Activated T-helper 17 cell treated with anti-CD3 and anti-CD28 coated beads, Interleukin-2, amount 50 U/mL, for 72 hours (primary cell): ENCODE measurements around the gene SLC44A4. TPM values are rescaled to one million over a fixed set of nuclear protein-coding genes. Genes with fewer than 3 reads are reported as not detected.
A peak's percentile ranks its signal among the peaks of the same experiment; 100 is the strongest.

Source experiments
- ATAC-seq: fragments of 150-1000 bp; cut with Tn5 transposase; replicated peaks from 2 replicates; pipeline ENCODE4 v1.10.0; 2021; ENCODE audit warnings: mild to moderate bottlenecking, moderate library complexity
- H3K27ac Mint-ChIP-seq: one replicate; pipeline ENCODE4 v1.8.0; 2022; ENCODE audit warnings: mixed read lengths
- H3K27me3 Mint-ChIP-seq: one replicate; pipeline ENCODE4 v1.8.0; 2022; ENCODE audit warnings: mixed read lengths
- H3K36me3 Mint-ChIP-seq: one replicate; pipeline ENCODE4 v1.8.0; 2022; ENCODE audit warnings: low read depth, mild to moderate bottlenecking, mixed read lengths
- H3K4me1 Mint-ChIP-seq: one replicate; pipeline ENCODE4 v1.8.0; 2022; ENCODE audit warnings: mixed read lengths
- H3K4me3 Mint-ChIP-seq: one replicate; pipeline ENCODE4 v1.8.0; 2022; ENCODE audit warnings: mild to moderate bottlenecking, mixed read lengths
- H3K9me3 Mint-ChIP-seq: one replicate; pipeline ENCODE4 v1.8.0; 2022; ENCODE audit warnings: mixed read lengths
- total RNA-seq, 2 donors: library from RNA; stranded (reverse); gene quantifications; one replicate each; pipeline ENCODE4 v1.2.3, GENCODE V29; 2022

The SLC44A4 gene
- total RNA-seq, 2 donors from 2014 or later = 0.39 TPM; not detected in 1

DNA sequence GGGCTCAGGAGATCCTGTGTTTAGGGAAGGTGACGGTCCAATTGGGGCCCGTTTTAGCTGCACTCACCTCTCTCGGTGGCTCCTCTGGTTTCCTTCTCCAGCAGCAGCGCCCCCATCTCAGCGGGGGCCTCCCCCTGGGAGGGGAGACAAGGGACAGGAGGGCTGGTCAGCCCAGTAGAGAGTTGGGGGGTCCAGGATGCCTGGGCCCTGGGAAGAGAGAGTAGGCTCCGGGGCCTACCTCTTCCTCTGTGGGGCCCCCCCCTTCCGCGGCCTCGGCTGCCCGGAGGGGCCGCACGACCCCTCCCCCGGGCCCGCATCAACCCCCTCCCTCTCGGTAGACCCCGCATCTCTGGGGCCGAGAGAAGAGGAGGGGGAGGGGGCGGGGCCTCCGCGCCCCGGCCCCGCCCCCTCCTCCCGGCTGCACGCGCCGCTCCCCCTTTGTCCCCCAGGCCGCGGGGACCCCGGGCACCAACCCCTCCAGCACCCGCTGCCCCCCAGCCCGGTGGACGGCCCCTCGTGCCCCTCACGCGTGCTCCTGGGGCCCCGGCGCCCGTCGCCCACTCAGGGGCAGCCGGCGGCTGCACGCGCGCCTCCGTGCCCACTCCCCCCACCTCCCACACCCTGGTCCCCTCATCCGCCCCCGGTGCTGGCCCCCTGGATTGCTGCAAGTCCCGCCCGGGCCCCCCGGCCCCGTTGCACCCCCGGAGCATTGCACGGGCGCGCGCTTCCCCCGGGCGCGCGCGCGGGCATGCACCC lies 18.2 kb upstream of the SLC44A4 start:
- Mint-ChIP-seq H3K4me1 (peaks cover 21% of the 10 kb centered on the region), H3K27me3 (no peaks in the 10 kb centered on the region), H3K9me3 (no peaks in the 10 kb centered on the region), H3K27ac (peak overlapping the region; percentile 88), H3K36me3 (peaks cover 66% of the 10 kb centered on the region), H3K4me3 (peak overlapping the region; percentile 93)
- ATAC-seq = peak; percentile 2

GRCh38 chr6:31896493-31896855 lies 17.7 kb upstream of the SLC44A4 start:
- H3K9me3 Mint-ChIP-seq = no peaks in the 10 kb centered on the region

GRCh38 chr6:31892821-31893220 lies 14.0 kb upstream of the SLC44A4 start:
- Mint-ChIP-seq H3K27me3 (no peaks in the 10 kb centered on the region), H3K36me3 (peaks cover 72% of the 10 kb centered on the region), H3K4me3 (no peak overlapping the region), H3K27ac (peak overlapping the region; percentile 36), H3K4me1 (peaks cover 12% of the 10 kb centered on the region), H3K9me3 (no peaks in the 10 kb centered on the region)
- no peak for ATAC-seq

More at GRCh38 chr6:31896493-31896855, 17.7 kb upstream of the SLC44A4 start:
- ATAC-seq = no peak
- Mint-ChIP-seq H3K4me3 (peak overlapping the region; percentile 85), H3K36me3 (peaks cover 71% of the 10 kb centered on the region), H3K4me1 (peaks cover 21% of the 10 kb centered on the region), H3K27ac (peak overlapping the region; percentile 88), H3K27me3 (no peaks in the 10 kb centered on the region)

GRCh38 chr6:31889331-31889972 lies 10.7 kb upstream of the SLC44A4 start:
- H3K4me1 Mint-ChIP-seq = peaks cover 5% of the 10 kb centered on the region

DNA sequence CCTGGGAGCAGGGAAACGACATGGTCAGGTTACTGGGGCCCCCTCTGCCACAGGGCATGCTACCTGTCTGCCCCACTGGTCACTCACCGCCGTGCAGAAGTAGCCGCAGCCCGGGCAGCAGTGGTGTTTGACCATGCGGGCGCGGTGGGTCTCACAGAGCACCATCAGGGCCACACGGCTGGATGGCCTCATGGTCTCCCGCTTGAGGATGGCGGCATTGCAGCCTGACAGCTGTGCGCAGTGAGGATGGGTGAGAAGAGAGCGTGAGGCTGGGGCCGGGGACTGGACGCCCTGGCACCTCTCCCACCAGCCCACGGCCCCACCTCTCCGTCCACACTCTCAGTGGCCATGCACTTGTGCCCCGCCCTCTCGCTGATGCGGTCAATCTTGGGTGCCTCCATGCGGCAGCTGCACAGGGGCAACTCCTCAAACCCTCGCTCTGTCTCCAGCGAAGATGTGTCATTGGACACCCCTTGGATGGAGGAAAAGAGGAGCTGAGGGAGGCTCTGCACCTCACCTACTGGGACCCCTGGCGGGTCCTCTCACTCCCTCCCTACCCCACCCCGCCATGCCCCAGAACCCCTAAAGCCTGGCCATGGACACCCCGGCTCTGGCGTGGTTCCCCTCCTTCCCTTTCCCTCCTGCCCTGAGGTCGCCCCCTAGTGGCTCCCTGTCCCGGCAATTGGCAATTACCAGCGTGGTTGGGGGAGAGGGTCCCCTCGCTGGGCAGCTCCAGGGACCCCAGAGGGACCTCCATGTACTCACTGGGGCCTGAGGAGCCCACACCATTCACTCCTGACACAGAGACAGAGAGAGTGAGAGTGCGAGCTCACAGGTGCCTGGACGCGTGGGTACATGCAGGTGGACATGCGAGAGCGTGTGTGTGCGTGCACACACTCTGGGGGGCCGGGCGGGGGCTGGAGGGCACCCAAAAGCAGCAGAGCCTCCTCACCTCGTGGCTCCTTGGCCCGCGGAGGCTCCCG lies 9.8 kb upstream of the SLC44A4 start:
- no peak overlapping the region for H3K4me3 Mint-ChIP-seq
- peaks cover 5% of the 10 kb centered on the region for H3K4me1 Mint-ChIP-seq
- no peak for ATAC-seq
- H3K36me3 Mint-ChIP-seq = peaks cover 80% of the 10 kb centered on the region
- H3K27me3 Mint-ChIP-seq = no peaks in the 10 kb centered on the region
- H3K9me3 Mint-ChIP-seq = no peaks in the 10 kb centered on the region
- no peak overlapping the region for H3K27ac Mint-ChIP-seq

More at GRCh38 chr6:31889331-31889972, 10.7 kb upstream of the SLC44A4 start:
- ATAC-seq = no peak
- Mint-ChIP-seq H3K27me3 (no peaks in the 10 kb centered on the region), H3K4me3 (no peak overlapping the region), H3K36me3 (peaks cover 79% of the 10 kb centered on the region), H3K9me3 (no peaks in the 10 kb centered on the region), H3K27ac (no peak overlapping the region)

GRCh38 chr6:31887173-31888007 lies 8.6 kb upstream of the SLC44A4 start:
- H3K27me3 Mint-ChIP-seq = no peaks in the 10 kb centered on the region
- peaks cover 5% of the 10 kb centered on the region for H3K4me1 Mint-ChIP-seq
- peaks cover 78% of the 10 kb centered on the region for H3K36me3 Mint-ChIP-seq
- H3K4me3 Mint-ChIP-seq = no peak overlapping the region
- no peak overlapping the region for H3K27ac Mint-ChIP-seq
- no peak for ATAC-seq
- no peaks in the 10 kb centered on the region for H3K9me3 Mint-ChIP-seq

DNA sequence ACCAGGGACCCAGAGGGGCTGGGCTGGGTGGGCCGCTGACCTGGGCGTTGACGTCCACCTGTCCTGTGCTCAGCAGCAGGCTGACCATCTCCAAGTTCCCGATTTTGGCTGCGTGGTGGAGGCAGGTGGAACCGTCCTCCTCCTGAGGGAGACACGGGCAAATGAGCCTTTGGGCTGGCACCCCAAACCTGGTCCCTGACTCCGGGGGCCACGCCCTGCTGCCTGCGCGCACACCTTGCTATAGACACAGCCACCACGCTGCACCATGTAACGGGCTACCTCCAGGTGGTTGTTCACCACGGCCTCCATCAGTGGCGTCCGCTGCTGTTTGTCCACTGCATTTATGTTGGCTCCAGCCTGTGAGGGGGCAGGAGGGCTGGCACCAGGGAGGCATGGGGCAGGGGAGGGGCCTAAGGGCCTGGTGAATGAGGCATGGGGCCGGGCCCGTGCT lies 7.8 kb upstream of the SLC44A4 start:
- no peaks in the 10 kb centered on the region for H3K9me3 Mint-ChIP-seq
- H3K27ac Mint-ChIP-seq = no peak overlapping the region
- no peaks in the 10 kb centered on the region for H3K27me3 Mint-ChIP-seq
- no peak for ATAC-seq
- H3K4me1 Mint-ChIP-seq = peaks cover 5% of the 10 kb centered on the region
- peaks cover 78% of the 10 kb centered on the region for H3K36me3 Mint-ChIP-seq
- H3K4me3 Mint-ChIP-seq = no peak overlapping the region

GRCh38 chr6:31884528-31885035 lies 5.8 kb upstream of the SLC44A4 start:
- Mint-ChIP-seq H3K27me3 (no peaks in the 10 kb centered on the region), H3K4me3 (no peak overlapping the region), H3K9me3 (no peaks in the 10 kb centered on the region), H3K4me1 (peaks cover 5% of the 10 kb centered on the region), H3K27ac (no peak overlapping the region), H3K36me3 (peaks cover 80% of the 10 kb centered on the region)
- no peak for ATAC-seq

DNA sequence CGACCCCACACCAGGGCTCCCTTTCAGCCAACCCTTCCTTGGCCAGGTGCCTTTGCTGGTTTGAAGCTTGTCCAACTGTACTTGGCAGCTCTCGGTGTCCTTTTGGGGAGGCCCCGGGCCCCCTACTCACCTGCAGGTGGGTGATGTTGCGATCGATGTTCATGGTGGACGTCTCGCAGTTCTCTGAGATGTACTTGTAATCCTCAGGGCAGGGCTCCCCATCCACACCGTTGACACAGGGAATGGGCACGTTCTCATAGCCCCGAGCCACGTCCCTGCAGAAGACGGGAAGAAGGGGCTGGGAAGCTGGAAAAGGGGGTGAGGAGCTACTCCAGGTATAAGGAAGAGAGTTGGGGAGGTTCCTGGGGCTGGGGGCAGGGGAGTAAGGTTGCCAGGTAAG lies 4.9 kb upstream of the SLC44A4 start:
- Mint-ChIP-seq H3K27ac (no peak overlapping the region), H3K27me3 (no peaks in the 10 kb centered on the region), H3K36me3 (peaks cover 80% of the 10 kb centered on the region), H3K4me1 (peaks cover 5% of the 10 kb centered on the region), H3K9me3 (no peaks in the 10 kb centered on the region), H3K4me3 (no peak overlapping the region)
- ATAC-seq = no peak

DNA sequence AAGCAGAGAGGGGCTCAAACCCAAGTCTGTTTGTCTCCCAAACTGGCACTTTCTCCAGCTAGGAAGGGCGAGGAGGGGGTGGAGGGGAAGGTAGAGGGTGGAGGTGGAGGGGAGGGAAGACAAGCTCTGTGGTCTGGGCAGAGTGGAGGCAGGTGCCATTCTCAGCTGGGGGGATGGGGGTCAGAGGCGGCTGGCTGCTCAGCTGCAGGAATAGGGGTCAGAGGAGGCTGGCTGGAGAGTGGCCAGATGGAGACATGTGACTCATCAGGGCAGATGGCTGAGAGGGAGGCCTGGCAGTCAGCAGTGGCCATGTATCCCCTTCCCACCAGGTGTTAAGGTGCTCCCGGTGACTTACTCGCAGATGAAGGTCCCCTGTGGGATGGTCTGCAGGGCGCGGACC lies 3.5 kb upstream of the SLC44A4 start:
- no peak overlapping the region for H3K4me3 Mint-ChIP-seq
- H3K4me1 Mint-ChIP-seq = peaks cover 5% of the 10 kb centered on the region
- no peak for ATAC-seq
- H3K36me3 Mint-ChIP-seq = peaks cover 75% of the 10 kb centered on the region
- no peaks in the 10 kb centered on the region for H3K27me3 Mint-ChIP-seq
- no peak overlapping the region for H3K27ac Mint-ChIP-seq
- H3K9me3 Mint-ChIP-seq = no peaks in the 10 kb centered on the region

DNA sequence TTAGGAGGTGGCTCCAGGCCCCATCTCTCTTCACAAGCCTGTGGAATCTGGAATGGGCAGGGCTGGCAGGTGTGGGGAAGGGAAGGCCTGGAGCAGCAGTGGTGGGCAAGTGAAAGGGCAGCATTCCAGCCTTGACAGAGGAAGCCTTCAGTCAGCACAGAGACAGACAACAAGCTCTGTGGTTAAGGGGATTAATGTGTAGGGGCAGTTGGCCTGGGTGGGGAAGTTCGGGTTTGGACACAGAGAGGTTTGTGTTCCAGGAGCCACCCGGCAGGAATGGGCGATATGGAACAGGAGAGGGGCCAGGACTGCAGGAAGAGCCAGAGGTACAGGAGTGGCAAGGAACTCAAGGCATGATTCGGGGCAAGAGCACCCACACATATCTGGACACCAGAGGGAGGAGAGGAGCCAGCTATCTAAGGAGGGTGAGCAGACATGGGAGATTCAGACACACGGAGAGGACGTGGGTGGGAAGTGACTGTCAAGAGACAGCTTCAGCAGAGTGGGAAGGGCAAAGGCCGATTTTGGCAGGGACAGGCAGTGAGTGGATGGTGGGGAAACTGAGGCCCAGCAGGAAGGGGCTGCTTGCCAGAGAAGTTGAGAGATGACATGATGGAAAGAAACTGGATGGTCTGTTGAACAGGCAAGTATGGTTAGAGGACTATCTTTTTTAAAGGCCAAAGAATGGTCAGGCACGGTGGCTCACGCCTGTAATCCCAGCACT lies 2.5 kb upstream of the SLC44A4 start:
- Mint-ChIP-seq H3K9me3 (no peaks in the 10 kb centered on the region), H3K36me3 (peaks cover 64% of the 10 kb centered on the region), H3K4me1 (peaks cover 4% of the 10 kb centered on the region), H3K4me3 (no peak overlapping the region), H3K27me3 (no peaks in the 10 kb centered on the region), H3K27ac (peak overlapping the region; percentile 1)
- ATAC-seq = no peak

- H3K4me1 Mint-ChIP-seq = no peaks in the 10 kb centered on the region
- no peaks in the 10 kb centered on the region for H3K27me3 Mint-ChIP-seq
- H3K27ac Mint-ChIP-seq = peak overlapping the region; percentile 1
- H3K9me3 Mint-ChIP-seq = no peaks in the 10 kb centered on the region
- no peak for ATAC-seq
- peaks cover 58% of the 10 kb centered on the region for H3K36me3 Mint-ChIP-seq
- H3K4me3 Mint-ChIP-seq = no peak overlapping the region
Observed at GRCh38 chr6:31880616-31881015, 1.8 kb upstream of the SLC44A4 start.

GRCh38 chr6:31879901-31880300 lies 1.1 kb upstream of the SLC44A4 start:
- Mint-ChIP-seq H3K27me3 (no peaks in the 10 kb centered on the region), H3K9me3 (no peaks in the 10 kb centered on the region), H3K36me3 (peaks cover 50% of the 10 kb centered on the region), H3K4me1 (no peaks in the 10 kb centered on the region), H3K4me3 (no peak overlapping the region), H3K27ac (no peak overlapping the region)
- no peak for ATAC-seq
